HG02610 (cell line): ENCODE results near the gene RRP8.

Experiments used
- ATAC-seq: cut with Tn5 transposase; IDR thresholded peaks from one replicate; pipeline ENCODE4 v1.9.1; 2021; ENCODE audit warnings: mild to moderate bottlenecking, moderate library complexity; ENCODE audit not compliant: unreplicated experiment

RRP8 gene

GRCh38 chr11:6603287-6604080, at the start of gene RRP8, which contains the start of gene ILK:
Gene RRP8 (minus strand): TSS chr11:6603616. CDS start chr11:6603502, 114 bp downstream.
Gene ILK (plus strand): TSS chr11:6603774. CDS start chr11:6604272, 498 bp downstream.
- peak; percentile 75 for ATAC-seq

GRCh38 chr11:6653097-6653496, 49.7 kb upstream of the RRP8 start:
- no peak for ATAC-seq

- ATAC-seq: no peak
Measured at GRCh38 chr11:6652182-6652581, 48.8 kb upstream of the RRP8 start.

GRCh38 chr11:6650980-6651379, 47.6 kb upstream of the RRP8 start:
- ATAC-seq: no peak

- ATAC-seq: no peak
Measured at GRCh38 chr11:6650104-6650503, 46.7 kb upstream of the RRP8 start.

- no peak for ATAC-seq
Measured at GRCh38 chr11:6648501-6648900, 45.1 kb upstream of the RRP8 start.

GRCh38 chr11:6647836-6648235, 44.4 kb upstream of the RRP8 start:
- ATAC-seq: no peak

- ATAC-seq: peak; percentile 93
Measured at GRCh38 chr11:6646918-6647679, 43.7 kb upstream of the RRP8 start.

GRCh38 chr11:6646576-6646917, 43.1 kb upstream of the RRP8 start:
- no peak for ATAC-seq

- ATAC-seq: peak; percentile 38
Measured at GRCh38 chr11:6646071-6646470, 42.7 kb upstream of the RRP8 start.

GRCh38 chr11:6642957-6643356, 39.5 kb upstream of the RRP8 start:
- ATAC-seq: no peak

- no peak for ATAC-seq
Measured at GRCh38 chr11:6640985-6641701, 37.7 kb upstream of the RRP8 start.

- no peak for ATAC-seq
Measured at GRCh38 chr11:6640036-6640984, 36.9 kb upstream of the RRP8 start.

- ATAC-seq: no peak
Measured at GRCh38 chr11:6638429-6638828, 35.0 kb upstream of the RRP8 start.

- no peak for ATAC-seq
Measured at GRCh38 chr11:6637871-6638270, 34.5 kb upstream of the RRP8 start.

- ATAC-seq: no peak
Measured at GRCh38 chr11:6636480-6636879, 33.1 kb upstream of the RRP8 start.

- no peak for ATAC-seq
Measured at GRCh38 chr11:6635082-6635932, 31.9 kb upstream of the RRP8 start.

- no peak for ATAC-seq
Measured at GRCh38 chr11:6634534-6634933, 31.1 kb upstream of the RRP8 start.
